OCI-M2 (cell line): ENCODE measurements around the gene TCAP.

Experiments
- DNase-seq: peaks from one replicate; lab custom pipeline; 2025; ENCODE audit not compliant: unreplicated experiment; lab: John Stamatoyannopoulos, UW

TCAP gene

GRCh38 chr17:39628655-39629493 is 36.3 kb upstream of the TCAP start:
- DNase-seq: no peak

- DNase-seq: no peak
These were observed 35.7 kb upstream of the TCAP start for GRCh38 chr17:39629494-39629880.

GRCh38 chr17:39629898-39630297 is 35.3 kb upstream of the TCAP start:
- no peak for DNase-seq

- no peak for DNase-seq
These were observed 33.7 kb upstream of the TCAP start for GRCh38 chr17:39631403-39631802.

GRCh38 chr17:39632153-39632941 is 32.8 kb upstream of the TCAP start:
- DNase-seq: no peak

- no peak for DNase-seq
These were observed 31.5 kb upstream of the TCAP start for GRCh38 chr17:39633570-39634183.

- no peak for DNase-seq
These were observed 30.7 kb upstream of the TCAP start for GRCh38 chr17:39634384-39634871.

- no peak for DNase-seq
These were observed 29.5 kb upstream of the TCAP start for GRCh38 chr17:39635614-39636176.

GRCh38 chr17:39636587-39636926 is 28.6 kb upstream of the TCAP start:
- no peak for DNase-seq

GRCh38 chr17:39636927-39637736 is 28.0 kb upstream of the TCAP start, which contains the start of gene STARD3:
Gene STARD3, plus strand, starts transcription at chr17:39637144. Its CDS starts 16,388 bp downstream, at chr17:39653532.
- no peak for DNase-seq

GRCh38 chr17:39638317-39638716 is 26.8 kb upstream of the TCAP start:
- DNase-seq: no peak

GRCh38 chr17:39639043-39639442 is 26.1 kb upstream of the TCAP start:
- no peak for DNase-seq

GRCh38 chr17:39639566-39640458 is 25.3 kb upstream of the TCAP start:
- no peak for DNase-seq

GRCh38 chr17:39640591-39641031 is 24.5 kb upstream of the TCAP start:
- DNase-seq: no peak

- DNase-seq: no peak
These were observed 24.1 kb upstream of the TCAP start for GRCh38 chr17:39641097-39641496.

GRCh38 chr17:39641883-39642282 is 23.3 kb upstream of the TCAP start:
- DNase-seq: no peak

GRCh38 chr17:39642291-39643074 is 22.7 kb upstream of the TCAP start:
- DNase-seq: no peak

- no peak for DNase-seq
These were observed 21.9 kb upstream of the TCAP start for GRCh38 chr17:39643271-39643670.

- DNase-seq: no peak
These were observed 17.9 kb upstream of the TCAP start for GRCh38 chr17:39647256-39647655.
